ENCODE data around the gene ALKBH2. TPM values are rescaled to one million over a fixed set of nuclear protein-coding genes. Genes with fewer than 3 reads are reported as not detected.

Gene ALKBH2
- total RNA-seq, 1 donor: 22.4 TPM

GRCh38 chr12:109105176-109105575 is 11.9 kb upstream of the ALKBH2 start:
- TF ChIP-seq, protein P1, sequence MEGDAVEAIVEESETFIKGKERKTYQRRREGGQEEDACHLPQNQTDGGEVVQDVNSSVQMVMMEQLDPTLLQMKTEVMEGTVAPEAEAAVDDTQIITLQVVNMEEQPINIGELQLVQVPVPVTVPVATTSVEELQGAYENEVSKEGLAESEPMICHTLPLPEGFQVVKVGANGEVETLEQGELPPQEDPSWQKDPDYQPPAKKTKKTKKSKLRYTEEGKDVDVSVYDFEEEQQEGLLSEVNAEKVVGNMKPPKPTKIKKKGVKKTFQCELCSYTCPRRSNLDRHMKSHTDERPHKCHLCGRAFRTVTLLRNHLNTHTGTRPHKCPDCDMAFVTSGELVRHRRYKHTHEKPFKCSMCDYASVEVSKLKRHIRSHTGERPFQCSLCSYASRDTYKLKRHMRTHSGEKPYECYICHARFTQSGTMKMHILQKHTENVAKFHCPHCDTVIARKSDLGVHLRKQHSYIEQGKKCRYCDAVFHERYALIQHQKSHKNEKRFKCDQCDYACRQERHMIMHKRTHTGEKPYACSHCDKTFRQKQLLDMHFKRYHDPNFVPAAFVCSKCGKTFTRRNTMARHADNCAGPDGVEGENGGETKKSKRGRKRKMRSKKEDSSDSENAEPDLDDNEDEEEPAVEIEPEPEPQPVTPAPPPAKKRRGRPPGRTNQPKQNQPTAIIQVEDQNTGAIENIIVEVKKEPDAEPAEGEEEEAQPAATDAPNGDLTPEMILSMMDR (IDR thresholded peaks at IDR 0.05; ENCODE audit: extremely low read depth, low read depth, low read length): no peak
- Histone ChIP-seq H3K27me3 (ENCODE audit: insufficient read depth, low read length) (no peaks in the 10 kb centered on the region), H3K4me3 (ENCODE audit: insufficient read depth, low read length) (no peak overlapping the region), H3K4me1 (ENCODE audit: insufficient read depth, low read length) (peaks cover 13% of the 10 kb centered on the region), H3K27ac (ENCODE audit: low read depth, low read length) (no peak overlapping the region), H3K36me3 (ENCODE audit: insufficient read depth, low read length) (peaks cover 36% of the 10 kb centered on the region), H4K20me1 (ENCODE audit: insufficient read depth, low read length) (no peaks in the 10 kb centered on the region), H2AFZ (ENCODE audit: low read length) (no peak overlapping the region), H3K79me2 (ENCODE audit: insufficient read depth, low read length) (peaks cover 7% of the 10 kb centered on the region), H3K4me2 (ENCODE audit: insufficient read depth, low read length) (no peak overlapping the region), H3K9me3 (ENCODE audit: low read depth, low read length) (no peaks in the 10 kb centered on the region)
- DNase-seq (ENCODE audit: insufficient read length, low spot score, missing footprints): no peak

- peak overlapping the region; percentile 73 for H3K27ac ChIP-seq (ENCODE audit: low read depth, low read length)
- H3K9me3 ChIP-seq (ENCODE audit: low read depth, low read length): no peaks in the 10 kb centered on the region
- H2AFZ ChIP-seq (ENCODE audit: low read length): no peak overlapping the region
- no peak overlapping the region for H3K4me3 ChIP-seq (ENCODE audit: insufficient read depth, low read length)
- TF ChIP-seq, protein P1 (IDR thresholded peaks at IDR 0.05; ENCODE audit: extremely low read depth, low read depth, low read length): no peak
- H3K4me1 ChIP-seq (ENCODE audit: insufficient read depth, low read length): peaks cover 23% of the 10 kb centered on the region
- no peak for DNase-seq (ENCODE audit: insufficient read length, low spot score, missing footprints)
- no peaks in the 10 kb centered on the region for H4K20me1 ChIP-seq (ENCODE audit: insufficient read depth, low read length)
- no peaks in the 10 kb centered on the region for H3K27me3 ChIP-seq (ENCODE audit: insufficient read depth, low read length)
- peaks cover 26% of the 10 kb centered on the region for H3K79me2 ChIP-seq (ENCODE audit: insufficient read depth, low read length)
- H3K4me2 ChIP-seq (ENCODE audit: insufficient read depth, low read length): peak overlapping the region; percentile 35
- H3K36me3 ChIP-seq (ENCODE audit: insufficient read depth, low read length): peaks cover 33% of the 10 kb centered on the region
Observed at GRCh38 chr12:109102491-109102890, 9.2 kb upstream of the ALKBH2 start.

- Histone ChIP-seq H3K36me3 (ENCODE audit: insufficient read depth, low read length) (peaks cover 25% of the 10 kb centered on the region), H4K20me1 (ENCODE audit: insufficient read depth, low read length) (no peaks in the 10 kb centered on the region), H2AFZ (ENCODE audit: low read length) (no peak overlapping the region), H3K4me1 (ENCODE audit: insufficient read depth, low read length) (peaks cover 23% of the 10 kb centered on the region), H3K4me3 (ENCODE audit: insufficient read depth, low read length) (no peak overlapping the region), H3K27ac (ENCODE audit: low read depth, low read length) (no peak overlapping the region), H3K9me3 (ENCODE audit: low read depth, low read length) (no peaks in the 10 kb centered on the region), H3K79me2 (ENCODE audit: insufficient read depth, low read length) (peaks cover 26% of the 10 kb centered on the region), H3K27me3 (ENCODE audit: insufficient read depth, low read length) (no peaks in the 10 kb centered on the region), H3K4me2 (ENCODE audit: insufficient read depth, low read length) (no peak overlapping the region)
- TF ChIP-seq, protein P1 (IDR thresholded peaks at IDR 0.05; ENCODE audit: extremely low read depth, low read depth, low read length): no peak
- DNase-seq (ENCODE audit: insufficient read length, low spot score, missing footprints): peak; percentile 32
Observed at GRCh38 chr12:109100741-109101140, 7.5 kb upstream of the ALKBH2 start.

GRCh38 chr12:109099431-109100020 is 6.3 kb upstream of the ALKBH2 start:
- Histone ChIP-seq H3K4me1 (ENCODE audit: insufficient read depth, low read length) (peaks cover 23% of the 10 kb centered on the region), H3K4me3 (ENCODE audit: insufficient read depth, low read length) (peak overlapping the region; percentile 91), H3K36me3 (ENCODE audit: insufficient read depth, low read length) (peaks cover 15% of the 10 kb centered on the region), H2AFZ (ENCODE audit: low read length) (no peak overlapping the region), H3K27me3 (ENCODE audit: insufficient read depth, low read length) (no peaks in the 10 kb centered on the region), H3K27ac (ENCODE audit: low read depth, low read length) (peak overlapping the region; percentile 83), H4K20me1 (ENCODE audit: insufficient read depth, low read length) (no peaks in the 10 kb centered on the region), H3K9me3 (ENCODE audit: low read depth, low read length) (no peaks in the 10 kb centered on the region), H3K4me2 (ENCODE audit: insufficient read depth, low read length) (peak overlapping the region; percentile 91), H3K79me2 (ENCODE audit: insufficient read depth, low read length) (peaks cover 26% of the 10 kb centered on the region)
- DNase-seq (ENCODE audit: insufficient read length, low spot score, missing footprints): no peak
- TF ChIP-seq, protein P1 (IDR thresholded peaks at IDR 0.05; ENCODE audit: extremely low read depth, low read depth, low read length): no peak
